HEK293 (cell line): Measurements from ENCODE around the gene CDH23.

Experiments
- ZFP37 ChIP-seq: fragments of 450-650 bp; formaldehyde crosslinking; IDR thresholded peaks from 2 replicates; pipeline ENCODE4 v1.5.1; 2016; ENCODE audit warnings: missing biosample characterization, missing genetic modification characterization
- ZNF302 ChIP-seq: fragments of 450-650 bp; formaldehyde crosslinking; IDR thresholded peaks from 2 replicates; pipeline ENCODE4 v1.5.1; 2016; ENCODE audit warnings: missing biosample characterization, missing genetic modification characterization, low read depth

GRCh38 chr10:71777213-71777985 is 380.7 kb downstream of the CDH23 start:
- TF ChIP-seq ZFP37, result no peak
- no peak for TF ChIP-seq ZNF302 (tag by site-specific recombination)
